Panc1 (cell line): ENCODE measurements around the gene RAB43. TPM values are rescaled to one million over a fixed set of nuclear protein-coding genes. Genes with fewer than 3 reads are reported as not detected.

Experiments used
- ATAC-seq: fragments of 200-7000 bp; cut with Tn5 transposase; 2 replicates; pipeline ENCODE4 v1.9.1; 2020; ENCODE audit warnings: mild to moderate bottlenecking, moderate library complexity
- BruUV-seq: library from RNA; stranded (reverse); fragments of 400-500 nt; replicated peaks from 2 replicates; lab custom pipeline; 2021; lab: Mats Ljungman, UMichigan
- CTCF ChIA-PET: fragments of 300-600 bp; sonication (Branson Sonifier 250); formaldehyde crosslinking; loops from one replicate; lab custom pipeline; 2022; ENCODE audit warnings: antibody characterized with exemption; lab: Charles Lee
- POLR2A ChIA-PET: fragments of 300-600 bp; sonication (Branson Sonifier 250); formaldehyde crosslinking; loops from one replicate; lab custom pipeline; 2022; ENCODE audit warnings: antibody characterized with exemption; lab: Charles Lee
- DNase-seq: peaks from one replicate; pipeline ENCODE4 v3.0.0-alpha.2; 2010; ENCODE audit warnings: low read depth, low spot score
- H3K27ac ChIP-seq: 2 replicates; pipeline ENCODE4 v1.5.1; 2011; ENCODE audit warnings: mild to moderate bottlenecking, low read length, inconsistent platforms
- H3K27me3 ChIP-seq: fragments of 200-500 bp; sonication (Bioruptor generic); 2 replicates; pipeline ENCODE4 v1.6.0; 2014; ENCODE audit warnings: low read length, inconsistent platforms; ENCODE audit not compliant: control insufficient read depth, insufficient read depth
- H3K36me3 ChIP-seq: fragments of 200-500 bp; sonication (Bioruptor generic); 2 replicates; pipeline ENCODE4 v1.5.1; 2014; ENCODE audit warnings: inconsistent platforms, mild to moderate bottlenecking, low read length, moderate library complexity; ENCODE audit not compliant: control insufficient read depth, insufficient read depth
- H3K4me1 ChIP-seq: 2 replicates; pipeline ENCODE4 v1.5.1; 2011; ENCODE audit warnings: inconsistent platforms, mild to moderate bottlenecking, low read length, moderate library complexity; ENCODE audit not compliant: control insufficient read depth, insufficient read depth
- H3K4me3 ChIP-seq, 2 experiments: 2 replicates each; pipeline ENCODE4 v1.5.1; 2011 to 2012; ENCODE audit warnings: low read depth in 2 of 2, low read length in 2 of 2, mild to moderate bottlenecking in 2 of 2, inconsistent platforms in 1 of 2, moderate library complexity in 1 of 2
- H3K9me3 ChIP-seq: fragments of 200-500 bp; sonication (Bioruptor generic); 2 replicates; pipeline ENCODE4 v1.5.1; 2014; ENCODE audit warnings: low read depth, mild to moderate bottlenecking, inconsistent platforms, low read length, moderate library complexity; ENCODE audit not compliant: control insufficient read depth, insufficient read depth
- CTCF ChIP-seq: fragments of 450-650 bp; IDR thresholded peaks from 2 replicates; pipeline ENCODE4 v1.5.1; 2017; ENCODE audit warnings: mild to moderate bottlenecking
- POLR2AphosphoS5 ChIP-seq: IDR thresholded peaks from 2 replicates; pipeline ENCODE4 v1.6.1; 2012; ENCODE audit warnings: mild to moderate bottlenecking, low read depth, low read length, moderate library complexity
- REST ChIP-seq, 2 experiments: IDR thresholded peaks; 2 replicates each; pipeline ENCODE4 v1.6.1; 2011 to 2012; ENCODE audit warnings: low read depth in 2 of 2, control low read depth in 1 of 2, low read length in 1 of 2, mild to moderate bottlenecking in 1 of 2, moderate library complexity in 1 of 2; ENCODE audit not compliant: insufficient read depth in 1 of 2
- SIN3A ChIP-seq: IDR thresholded peaks from 2 replicates; pipeline ENCODE4 v1.6.1; 2012; ENCODE audit warnings: low read depth, mild to moderate bottlenecking, low read length, moderate library complexity, borderline replicate concordance; ENCODE audit not compliant: insufficient read depth
- TCF7L2 ChIP-seq: IDR thresholded peaks from 2 replicates; pipeline ENCODE4 v1.6.1; 2011; ENCODE audit warnings: mild to moderate bottlenecking, low read depth, low read length, inconsistent platforms
- in situ Hi-C: cut with HindIII; loops from 2 replicates; pipeline ENCODE4 v1.10.0; 2016; ENCODE audit warnings: low sequenced_read_pairs, low pct_unique_long_range_greater_than_20kb
- intact Hi-C: fragments of 100-400 bp; cut with micrococcal nuclease; formaldehyde crosslinking; loops from one replicate; pipeline ENCODE4 v1.10.0; 2022; ENCODE audit not compliant: unreplicated experiment
- total RNA-seq: library from RNA; stranded (reverse); gene quantifications from one replicate; pipeline ENCODE4 v1.2.1, GENCODE V29; 2021; ENCODE audit not compliant: unreplicated experiment

RAB43 gene
- total RNA-seq, 1 experiment from 2014 or later = 27.7 TPM

DNA sequence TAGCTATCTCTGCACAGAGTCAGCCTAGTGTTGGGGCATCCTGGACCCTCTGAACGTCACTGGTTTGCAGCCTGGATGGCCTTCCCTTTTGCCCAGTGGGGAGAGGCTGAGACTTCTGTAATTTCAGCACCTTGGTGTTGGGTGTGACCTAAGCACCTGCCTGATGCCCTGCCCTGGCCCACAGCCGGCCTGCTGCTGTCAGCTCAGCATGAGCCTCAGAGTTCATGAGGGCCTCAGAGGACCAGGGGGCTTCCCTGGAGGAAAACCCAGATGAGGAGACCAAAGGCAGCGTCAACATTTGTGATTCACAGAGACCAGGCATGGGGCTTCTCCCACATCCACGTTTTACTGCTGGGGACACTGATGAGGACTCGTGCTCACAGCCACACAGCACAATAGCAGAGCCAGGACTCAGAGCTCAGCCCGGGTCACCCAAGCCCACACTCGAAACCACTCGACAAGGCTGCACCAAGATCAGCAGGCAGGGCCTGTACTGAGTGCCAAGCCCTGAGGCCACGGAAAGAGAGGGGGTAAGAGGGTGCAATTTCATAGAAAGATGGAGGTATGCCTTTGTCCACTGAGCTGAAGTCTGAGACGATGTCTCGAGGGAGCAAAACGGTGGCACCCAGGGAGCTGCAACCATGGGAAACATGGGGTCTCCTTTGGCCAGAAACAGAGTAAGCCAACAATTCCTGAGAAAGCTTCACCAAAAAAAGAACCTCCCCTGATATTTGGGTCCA is 70.9 kb downstream of the RAB43 start:
- TF ChIP-seq CTCF (no peak), TCF7L2 (no peak), POLR2AphosphoS5 (no peak), REST (IDR thresholded peaks at IDR 0.05; ENCODE audit: insufficient read depth in 1 of 2, low read depth in 2 of 2, low read length in 1 of 2) (no peak), SIN3A (no peak)
- POLR2A ChIA-PET = interaction anchor here (0.7 kb wide), 1 partner anchor 171 kb away, joined by 5 read pairs; the partner anchor contains the start of gene ACAD9
- intact Hi-C loops = no loop called here
- ATAC-seq = no peak
- no peak overlapping the region for H3K27ac ChIP-seq
- no peaks in the 10 kb centered on the region for H3K36me3 ChIP-seq
- H3K4me3 ChIP-seq = no peak overlapping the region
- no peaks in the 10 kb centered on the region for H3K27me3 ChIP-seq
- no peaks in the 10 kb centered on the region for H3K9me3 ChIP-seq
- peaks cover 30% of the 10 kb centered on the region for H3K4me1 ChIP-seq
- CTCF ChIA-PET = interaction anchor here (0.6 to 3.2 kb wide), 4 partner anchors 12 to 81 kb away, joined by 3 to 11 read pairs (median 4); no protein-coding TSS in a partner anchor
- no peak for DNase-seq
- BruUV-seq = no TSS peak
- in situ Hi-C loops = no loop called here

GRCh38 chr3:129047553-129047839 is 74.1 kb downstream of the RAB43 start:
- in situ Hi-C loops (no loop called here), intact Hi-C loops (no loop called here)
- CTCF ChIA-PET = interaction anchor here (0.5 kb wide), 1 partner anchor 10 kb away, joined by 8 read pairs; no protein-coding TSS in a partner anchor
- no peak overlapping the region for H3K27ac ChIP-seq
- no peak overlapping the region for H3K4me3 ChIP-seq
- no peaks in the 10 kb centered on the region for H3K36me3 ChIP-seq
- H3K27me3 ChIP-seq = no peaks in the 10 kb centered on the region
- no peaks in the 10 kb centered on the region for H3K9me3 ChIP-seq
- H3K4me1 ChIP-seq = peaks cover 5% of the 10 kb centered on the region; the same call in 1 of the 2 replicates
- BruUV-seq = no TSS peak
- ATAC-seq (no peak), DNase-seq (no peak)
- POLR2A ChIA-PET = no interaction called here
- TF ChIP-seq TCF7L2 = no peak
- TF ChIP-seq SIN3A = no peak
